ENCODE measurements around the gene ABCA7. TPM values are rescaled to one million over a fixed set of nuclear protein-coding genes. Genes with fewer than 3 reads are reported as not detected.

The ABCA7 gene
- total RNA-seq, 2 experiments from 2014 or later = 62.7 to 72.9 TPM

DNA sequence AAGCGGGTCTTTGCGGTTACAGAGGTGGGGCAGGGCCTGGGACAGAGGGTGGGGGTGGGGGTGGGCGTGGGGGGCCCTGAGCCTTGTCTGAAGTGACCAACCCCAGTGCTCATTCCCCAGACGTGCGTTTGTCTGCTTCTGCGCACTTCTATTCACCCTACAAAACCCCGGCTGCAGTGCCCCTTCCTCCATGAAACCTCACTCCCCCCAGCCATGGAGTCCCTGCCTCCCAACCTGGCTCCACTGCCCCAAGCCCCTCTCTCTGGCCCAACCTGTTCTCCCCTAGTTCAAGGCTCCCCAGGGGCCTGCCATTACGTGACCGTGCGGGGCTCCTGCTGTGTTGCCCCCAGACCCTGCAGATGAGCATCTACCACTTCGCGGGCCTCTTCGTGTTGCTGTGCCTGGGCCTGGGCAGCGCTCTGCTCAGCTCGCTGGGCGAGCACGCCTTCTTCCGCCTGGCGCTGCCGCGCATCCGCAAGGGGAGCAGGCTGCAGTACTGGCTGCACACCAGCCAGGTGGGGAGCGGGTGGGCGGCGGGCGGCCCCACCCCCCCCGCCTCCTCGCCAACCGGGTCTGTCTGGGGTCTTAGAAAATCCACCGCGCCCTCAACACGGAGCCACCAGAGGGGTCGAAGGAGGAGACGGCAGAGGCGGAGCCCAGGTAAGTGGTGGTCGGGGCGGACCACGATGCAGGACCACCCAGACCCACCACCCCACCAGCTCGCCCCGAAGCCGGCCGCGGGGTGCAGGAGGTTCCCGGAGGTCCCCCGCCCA, 31.5 kb upstream of the ABCA7 start:
- H3K36me3 Mint-ChIP-seq = peaks cover 4% of the 10 kb centered on the region
- CTCF ChIA-PET = no interaction called here
- ATAC-seq (no peak), DNase-seq (no peak)
- H3K27ac Mint-ChIP-seq = no peak overlapping the region
- H3K27me3 Mint-ChIP-seq = no peaks in the 10 kb centered on the region
- H3K9me3 Mint-ChIP-seq (ENCODE audit: low read depth) = no peaks in the 10 kb centered on the region
- H3K4me1 Mint-ChIP-seq = no peaks in the 10 kb centered on the region
- H3K4me3 Mint-ChIP-seq = no peak overlapping the region

DNA sequence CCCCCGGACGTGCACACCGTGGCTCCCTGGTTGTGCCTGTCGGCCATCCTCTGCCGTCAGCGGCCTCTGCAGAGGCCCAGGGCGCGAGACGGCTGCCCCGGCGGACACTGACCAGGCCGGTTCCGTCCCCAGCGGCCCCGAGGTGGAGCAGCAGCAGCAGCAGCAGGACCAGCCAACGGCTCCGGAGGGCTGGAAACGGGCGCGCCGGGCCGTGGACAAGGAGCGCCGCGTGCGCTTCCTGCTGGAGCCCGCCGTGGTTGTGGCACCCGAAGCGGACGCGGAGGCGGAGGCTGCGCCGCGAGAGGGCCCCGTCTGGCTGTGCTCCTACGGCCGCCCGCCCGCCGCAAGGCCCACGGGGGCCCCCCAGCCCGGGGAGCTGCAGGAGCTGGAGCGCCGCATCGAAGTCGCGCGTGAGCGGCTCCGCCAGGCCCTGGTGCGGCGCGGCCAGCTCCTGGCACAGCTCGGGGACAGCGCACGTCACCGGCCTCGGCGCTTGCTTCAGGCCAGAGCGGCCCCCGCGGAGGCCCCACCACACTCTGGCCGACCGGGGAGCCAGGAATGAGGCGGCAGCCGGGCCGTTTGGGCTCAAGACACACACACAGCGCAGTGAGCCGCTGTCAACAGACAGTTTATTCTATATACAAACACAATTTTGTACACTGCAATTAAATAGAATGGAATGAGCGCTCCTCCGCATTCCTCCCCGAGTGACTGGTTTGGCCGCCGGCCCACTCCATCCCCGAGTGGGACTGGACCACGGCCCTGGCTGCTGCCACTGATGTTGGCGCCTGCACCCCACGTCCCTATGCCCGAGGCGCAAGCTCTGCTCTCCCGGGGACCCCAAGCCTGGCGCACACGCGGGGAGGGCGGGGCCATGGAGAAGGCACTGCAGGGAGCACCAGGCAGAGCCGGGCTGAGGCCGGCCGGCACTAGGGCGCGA, 30.6 kb upstream of the ABCA7 start:
- CTCF ChIA-PET = no interaction called here
- H3K4me1 Mint-ChIP-seq = no peaks in the 10 kb centered on the region
- ATAC-seq = no peak
- peaks cover 4% of the 10 kb centered on the region for H3K36me3 Mint-ChIP-seq
- no peak overlapping the region for H3K27ac Mint-ChIP-seq
- DNase-seq = no peak
- no peaks in the 10 kb centered on the region for H3K27me3 Mint-ChIP-seq
- H3K9me3 Mint-ChIP-seq (ENCODE audit: low read depth) = no peaks in the 10 kb centered on the region
- no peak overlapping the region for H3K4me3 Mint-ChIP-seq

GRCh38 chr19:1009981-1010538, 29.8 kb upstream of the ABCA7 start:
- H3K27ac Mint-ChIP-seq = no peak overlapping the region
- no peaks in the 10 kb centered on the region for H3K9me3 Mint-ChIP-seq (ENCODE audit: low read depth)
- H3K36me3 Mint-ChIP-seq = peaks cover 4% of the 10 kb centered on the region
- CTCF ChIA-PET = no interaction called here
- no peak for ATAC-seq
- no peaks in the 10 kb centered on the region for H3K27me3 Mint-ChIP-seq
- no peak for DNase-seq
- H3K4me1 Mint-ChIP-seq = no peaks in the 10 kb centered on the region
- H3K4me3 Mint-ChIP-seq = no peak overlapping the region

DNA sequence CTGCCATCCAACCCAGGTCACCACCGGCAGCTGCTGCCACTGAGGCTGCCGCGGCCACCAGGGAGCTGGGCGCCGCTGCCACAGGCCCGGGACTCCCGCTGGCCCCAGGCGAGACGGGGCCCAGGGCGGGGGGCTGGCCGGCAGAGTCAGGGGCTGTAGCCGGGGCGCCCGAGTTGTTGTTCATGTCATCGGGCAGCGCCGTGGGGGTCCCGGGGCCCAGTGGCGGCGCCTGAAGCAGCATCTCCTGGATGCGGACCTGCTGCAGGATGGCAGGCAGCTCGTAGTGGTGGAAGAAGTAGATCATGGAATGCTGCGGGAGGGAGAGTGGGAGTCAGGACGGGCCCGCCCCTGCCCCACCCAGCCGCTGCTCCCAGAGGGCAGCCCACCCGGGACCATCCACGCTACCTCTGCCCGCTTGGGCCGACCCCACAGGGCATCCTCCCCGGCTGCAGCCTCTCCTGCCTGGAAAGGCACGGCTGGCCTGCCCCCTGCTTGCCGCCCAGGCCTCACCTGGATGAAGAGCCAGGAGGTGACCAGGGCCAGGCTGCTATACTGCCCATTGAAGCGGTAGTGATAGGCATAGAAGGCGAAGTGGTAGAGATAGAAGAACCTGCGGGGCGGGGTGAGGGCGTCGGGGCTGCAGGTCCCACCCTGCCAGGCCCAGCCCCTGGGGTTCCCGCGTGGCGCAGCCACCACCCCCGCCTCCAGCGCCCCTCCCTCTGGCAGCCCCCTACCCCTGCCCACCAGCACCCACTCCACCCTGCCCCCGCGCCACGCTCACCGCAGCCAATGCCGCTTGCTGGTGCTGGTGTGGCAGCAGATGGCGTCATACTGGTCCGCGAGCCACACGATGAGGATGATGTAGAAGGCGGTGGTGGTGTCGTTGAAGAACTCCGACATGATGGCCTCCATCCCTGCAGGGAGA, 29.1 kb upstream of the ABCA7 start:
- peaks cover 4% of the 10 kb centered on the region for H3K36me3 Mint-ChIP-seq
- ATAC-seq = no peak
- H3K27me3 Mint-ChIP-seq = no peaks in the 10 kb centered on the region
- no peak overlapping the region for H3K4me3 Mint-ChIP-seq
- CTCF ChIA-PET = no interaction called here
- no peak overlapping the region for H3K27ac Mint-ChIP-seq
- no peaks in the 10 kb centered on the region for H3K4me1 Mint-ChIP-seq
- DNase-seq = no peak
- no peaks in the 10 kb centered on the region for H3K9me3 Mint-ChIP-seq (ENCODE audit: low read depth)

GRCh38 chr19:1011831-1012333, 28.0 kb upstream of the ABCA7 start:
- ATAC-seq (no peak), DNase-seq (no peak)
- H3K27me3 Mint-ChIP-seq = no peaks in the 10 kb centered on the region
- H3K36me3 Mint-ChIP-seq = peaks cover 6% of the 10 kb centered on the region
- H3K27ac Mint-ChIP-seq = no peak overlapping the region
- no peaks in the 10 kb centered on the region for H3K9me3 Mint-ChIP-seq (ENCODE audit: low read depth)
- H3K4me1 Mint-ChIP-seq = peaks cover 5% of the 10 kb centered on the region
- CTCF ChIA-PET = no interaction called here
- no peak overlapping the region for H3K4me3 Mint-ChIP-seq

- no peak overlapping the region for H3K4me3 Mint-ChIP-seq
- ATAC-seq (no peak), DNase-seq (no peak)
- H3K36me3 Mint-ChIP-seq = peaks cover 8% of the 10 kb centered on the region
- H3K27me3 Mint-ChIP-seq = no peaks in the 10 kb centered on the region
- H3K27ac Mint-ChIP-seq = no peak overlapping the region
- no peaks in the 10 kb centered on the region for H3K9me3 Mint-ChIP-seq (ENCODE audit: low read depth)
- CTCF ChIA-PET = no interaction called here
- peaks cover 10% of the 10 kb centered on the region for H3K4me1 Mint-ChIP-seq
Observed at GRCh38 chr19:1012334-1012733, 27.6 kb upstream of the ABCA7 start.

- no peak overlapping the region for H3K27ac Mint-ChIP-seq
- no peaks in the 10 kb centered on the region for H3K27me3 Mint-ChIP-seq
- H3K4me3 Mint-ChIP-seq = no peak overlapping the region
- no peak for ATAC-seq
- CTCF ChIA-PET = no interaction called here
- no peaks in the 10 kb centered on the region for H3K9me3 Mint-ChIP-seq (ENCODE audit: low read depth)
- H3K36me3 Mint-ChIP-seq = peaks cover 8% of the 10 kb centered on the region
- peaks cover 19% of the 10 kb centered on the region for H3K4me1 Mint-ChIP-seq
- DNase-seq = no peak
Observed at GRCh38 chr19:1013218-1013617, 26.7 kb upstream of the ABCA7 start.

- H3K4me3 Mint-ChIP-seq = no peak overlapping the region
- DNase-seq = no peak
- H3K27ac Mint-ChIP-seq = no peak overlapping the region
- H3K4me1 Mint-ChIP-seq = peaks cover 30% of the 10 kb centered on the region
- H3K27me3 Mint-ChIP-seq = no peaks in the 10 kb centered on the region
- peaks cover 10% of the 10 kb centered on the region for H3K36me3 Mint-ChIP-seq
- H3K9me3 Mint-ChIP-seq (ENCODE audit: low read depth) = no peaks in the 10 kb centered on the region
- CTCF ChIA-PET = interaction anchor here (1.0 kb wide), 1 partner anchor 31 kb away, joined by 3 read pairs; no protein-coding TSS in a partner anchor
- no peak for ATAC-seq
Observed at GRCh38 chr19:1014161-1015060, 25.5 kb upstream of the ABCA7 start.

DNA sequence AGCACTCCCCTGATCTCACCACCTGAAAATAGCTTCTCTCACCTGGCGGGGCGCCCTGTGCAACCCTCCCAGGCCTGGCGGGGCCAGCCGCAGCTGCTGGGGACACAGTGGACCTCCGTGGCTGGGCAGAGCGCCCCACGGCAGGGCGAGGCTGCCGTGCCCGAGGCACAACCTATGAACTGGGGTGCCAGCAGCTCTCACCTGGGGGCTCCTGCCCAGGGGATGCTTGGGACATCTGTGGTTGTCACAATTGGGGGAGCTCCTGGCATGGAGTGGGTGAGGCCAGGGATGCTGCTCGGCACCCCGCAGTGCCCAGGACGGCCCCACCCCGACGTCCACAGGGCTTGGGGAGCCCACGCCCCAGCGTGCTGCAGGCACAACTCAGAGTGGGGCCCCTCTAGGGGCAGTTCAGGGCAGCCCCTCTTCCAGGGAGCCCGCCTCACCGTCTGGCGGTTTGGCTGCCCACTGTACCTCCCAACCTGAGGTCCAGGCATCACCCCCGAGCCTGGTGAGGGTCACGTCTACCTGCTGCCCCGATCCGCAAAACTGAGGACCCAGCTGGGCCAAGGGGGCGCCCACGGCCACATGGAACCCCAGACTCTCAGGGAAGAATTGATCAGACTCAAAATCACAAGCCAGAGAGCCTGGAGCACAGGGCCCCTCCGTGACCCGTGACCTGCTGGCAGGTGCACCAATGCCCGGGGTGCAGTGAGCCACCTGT, 24.7 kb upstream of the ABCA7 start:
- Mint-ChIP-seq H3K27me3 (no peaks in the 10 kb centered on the region), H3K9me3 (ENCODE audit: low read depth) (no peaks in the 10 kb centered on the region), H3K36me3 (peaks cover 11% of the 10 kb centered on the region), H3K27ac (no peak overlapping the region), H3K4me1 (peaks cover 37% of the 10 kb centered on the region), H3K4me3 (no peak overlapping the region)
- ATAC-seq (no peak), DNase-seq (no peak)
- CTCF ChIA-PET = no interaction called here

- DNase-seq = no peak
- no peak for ATAC-seq
- H3K27ac Mint-ChIP-seq = peak overlapping the region; percentile 7
- peaks cover 37% of the 10 kb centered on the region for H3K4me1 Mint-ChIP-seq
- no peak overlapping the region for H3K4me3 Mint-ChIP-seq
- H3K36me3 Mint-ChIP-seq = peaks cover 9% of the 10 kb centered on the region
- no peaks in the 10 kb centered on the region for H3K9me3 Mint-ChIP-seq (ENCODE audit: low read depth)
- no peaks in the 10 kb centered on the region for H3K27me3 Mint-ChIP-seq
- CTCF ChIA-PET = no interaction called here
Observed at GRCh38 chr19:1015782-1016646, 23.9 kb upstream of the ABCA7 start.

GRCh38 chr19:1016647-1017114, 23.2 kb upstream of the ABCA7 start:
- peak overlapping the region; percentile 70 for H3K27ac Mint-ChIP-seq
- DNase-seq (no peak), ATAC-seq (no peak)
- H3K9me3 Mint-ChIP-seq (ENCODE audit: low read depth) = no peaks in the 10 kb centered on the region
- H3K4me3 Mint-ChIP-seq = no peak overlapping the region
- CTCF ChIA-PET = no interaction called here
- peaks cover 43% of the 10 kb centered on the region for H3K4me1 Mint-ChIP-seq
- no peaks in the 10 kb centered on the region for H3K27me3 Mint-ChIP-seq
- peaks cover 9% of the 10 kb centered on the region for H3K36me3 Mint-ChIP-seq

Data from activated CD8-positive, alpha-beta memory T cell treated with anti-CD3 and anti-CD28 coated beads, Interleukin-2, amount 10 ng/mL, durations not matched to agents 7 days and 5 days (primary cell).